GM12865 (cell line): ENCODE results near the gene ZMYND15.
A peak's percentile ranks its signal among the peaks of the same experiment; 100 is the strongest.
"Not testable (repeated sequence)": the region's sequence is repeated elsewhere in the genome, so short reads cannot be mapped to it uniquely, and the experiment has no call there.

Experiments used
- DNase-seq: peaks from one replicate; pipeline ENCODE4 v3.0.0; 2010; ENCODE audit warnings: low read depth
- H3K4me3 ChIP-seq: 2 replicates; pipeline ENCODE4 v1.5.1; 2011; ENCODE audit warnings: mild to moderate bottlenecking, low read depth, low read length, control low read depth
- TF ChIP-seq, protein P1 (sequence below): IDR thresholded peaks from 2 replicates; pipeline ENCODE4 v1.5.1; 2011; ENCODE audit warnings: low read length, control low read depth, low read depth, inconsistent platforms; ENCODE audit not compliant: insufficient read depth; ENCODE audit errors: missing control alignments

ZMYND15 gene

DNA sequence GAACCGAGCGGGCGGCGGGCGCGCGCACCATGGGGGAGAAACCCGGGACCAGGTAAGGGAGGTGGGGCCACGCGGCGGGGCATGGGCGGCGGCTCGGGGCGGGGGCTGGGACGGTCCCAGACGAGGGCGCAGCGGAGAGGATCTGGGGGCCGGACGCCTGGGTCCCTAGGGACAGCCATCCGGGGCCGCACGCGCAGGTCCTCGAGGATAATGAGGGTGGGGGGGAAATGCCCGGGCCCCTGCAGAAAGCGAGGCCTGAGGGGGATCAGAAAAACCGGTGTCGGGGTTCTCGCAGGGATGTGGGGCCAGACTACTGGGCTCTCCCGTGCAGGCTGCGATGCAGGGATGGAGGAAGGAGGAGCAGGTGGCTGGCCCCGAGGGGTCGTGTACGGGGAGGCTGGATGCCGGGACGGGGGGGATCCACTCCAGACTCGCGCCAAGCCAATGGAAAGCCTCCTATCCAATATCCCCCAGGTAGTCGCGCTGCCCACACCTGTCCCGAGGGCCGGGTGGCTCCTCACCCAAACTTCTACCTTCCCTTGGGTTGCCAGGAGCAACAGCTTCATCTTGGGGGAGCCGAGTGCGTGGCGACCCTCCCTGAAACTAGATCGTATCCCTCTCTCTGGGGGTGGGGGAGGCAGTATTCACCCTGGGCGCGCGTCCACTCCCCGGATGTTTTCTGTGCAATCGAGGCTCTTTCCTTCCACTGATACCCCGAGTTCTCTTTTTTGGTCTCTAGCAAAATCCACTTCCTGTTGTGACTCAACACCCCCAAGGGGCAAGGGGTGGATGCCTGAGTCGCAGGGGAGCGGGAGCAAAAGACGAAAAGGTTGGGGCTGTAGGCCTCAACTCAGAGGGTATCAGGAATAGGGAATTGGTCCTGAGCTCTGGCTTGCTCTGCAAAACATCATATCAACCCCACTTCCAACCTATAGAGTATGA lies 28.7 kb upstream of the ZMYND15 start:
- H3K4me3 ChIP-seq: peak overlapping the region; percentile 75
- peak; percentile 42 for DNase-seq
- TF ChIP-seq, protein P1, sequence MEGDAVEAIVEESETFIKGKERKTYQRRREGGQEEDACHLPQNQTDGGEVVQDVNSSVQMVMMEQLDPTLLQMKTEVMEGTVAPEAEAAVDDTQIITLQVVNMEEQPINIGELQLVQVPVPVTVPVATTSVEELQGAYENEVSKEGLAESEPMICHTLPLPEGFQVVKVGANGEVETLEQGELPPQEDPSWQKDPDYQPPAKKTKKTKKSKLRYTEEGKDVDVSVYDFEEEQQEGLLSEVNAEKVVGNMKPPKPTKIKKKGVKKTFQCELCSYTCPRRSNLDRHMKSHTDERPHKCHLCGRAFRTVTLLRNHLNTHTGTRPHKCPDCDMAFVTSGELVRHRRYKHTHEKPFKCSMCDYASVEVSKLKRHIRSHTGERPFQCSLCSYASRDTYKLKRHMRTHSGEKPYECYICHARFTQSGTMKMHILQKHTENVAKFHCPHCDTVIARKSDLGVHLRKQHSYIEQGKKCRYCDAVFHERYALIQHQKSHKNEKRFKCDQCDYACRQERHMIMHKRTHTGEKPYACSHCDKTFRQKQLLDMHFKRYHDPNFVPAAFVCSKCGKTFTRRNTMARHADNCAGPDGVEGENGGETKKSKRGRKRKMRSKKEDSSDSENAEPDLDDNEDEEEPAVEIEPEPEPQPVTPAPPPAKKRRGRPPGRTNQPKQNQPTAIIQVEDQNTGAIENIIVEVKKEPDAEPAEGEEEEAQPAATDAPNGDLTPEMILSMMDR: no peak

DNA sequence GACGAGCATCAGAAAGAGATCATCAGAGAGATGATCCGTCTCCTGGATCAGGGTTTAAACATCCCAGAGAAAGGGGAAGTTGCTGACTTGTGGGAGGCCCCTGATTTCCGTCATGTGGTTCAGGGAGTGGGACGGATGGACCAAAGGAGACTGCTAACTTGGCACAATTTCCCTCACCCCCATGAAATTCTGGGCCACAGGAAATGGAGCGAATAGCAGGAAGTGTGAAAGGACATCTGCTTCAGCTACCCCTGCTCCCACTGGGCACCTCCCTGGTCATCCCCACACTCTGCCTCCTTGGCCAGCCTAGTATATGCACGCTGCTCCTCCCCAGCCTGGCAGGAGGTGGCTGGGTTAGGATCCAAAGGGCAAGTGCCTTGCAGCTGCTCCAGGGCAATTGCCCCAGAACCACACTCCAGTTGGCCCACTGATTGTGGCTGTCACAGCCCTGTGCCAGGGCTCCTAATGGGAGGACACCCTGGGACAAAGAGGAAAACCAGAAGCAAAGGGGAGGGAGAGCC lies 27.9 kb upstream of the ZMYND15 start:
- TF ChIP-seq, protein P1: no peak
- H3K4me3 ChIP-seq: peak overlapping the region; percentile 75
- no peak for DNase-seq

DNA sequence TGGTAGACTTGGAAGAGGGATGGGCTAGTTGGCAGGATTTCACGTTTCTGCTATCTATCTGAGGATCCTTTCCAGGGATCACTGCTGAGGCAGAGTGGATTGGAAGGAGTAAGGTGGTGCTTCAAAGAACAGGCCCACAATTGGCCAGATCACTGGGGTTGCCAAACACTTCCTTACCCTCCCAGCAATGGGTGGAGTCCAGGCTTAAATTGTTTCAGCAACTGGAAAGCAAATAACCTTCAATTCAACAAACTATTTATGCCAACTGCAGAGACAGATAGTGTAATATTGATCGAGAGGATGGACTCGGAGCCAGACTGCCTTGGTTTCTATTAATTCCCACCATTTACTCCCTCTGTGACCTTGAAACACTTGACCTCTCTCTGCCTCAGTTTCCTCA lies 27.1 kb upstream of the ZMYND15 start:
- TF ChIP-seq, protein P1: no peak
- DNase-seq: no peak
- H3K4me3 ChIP-seq: no peak overlapping the region

DNA sequence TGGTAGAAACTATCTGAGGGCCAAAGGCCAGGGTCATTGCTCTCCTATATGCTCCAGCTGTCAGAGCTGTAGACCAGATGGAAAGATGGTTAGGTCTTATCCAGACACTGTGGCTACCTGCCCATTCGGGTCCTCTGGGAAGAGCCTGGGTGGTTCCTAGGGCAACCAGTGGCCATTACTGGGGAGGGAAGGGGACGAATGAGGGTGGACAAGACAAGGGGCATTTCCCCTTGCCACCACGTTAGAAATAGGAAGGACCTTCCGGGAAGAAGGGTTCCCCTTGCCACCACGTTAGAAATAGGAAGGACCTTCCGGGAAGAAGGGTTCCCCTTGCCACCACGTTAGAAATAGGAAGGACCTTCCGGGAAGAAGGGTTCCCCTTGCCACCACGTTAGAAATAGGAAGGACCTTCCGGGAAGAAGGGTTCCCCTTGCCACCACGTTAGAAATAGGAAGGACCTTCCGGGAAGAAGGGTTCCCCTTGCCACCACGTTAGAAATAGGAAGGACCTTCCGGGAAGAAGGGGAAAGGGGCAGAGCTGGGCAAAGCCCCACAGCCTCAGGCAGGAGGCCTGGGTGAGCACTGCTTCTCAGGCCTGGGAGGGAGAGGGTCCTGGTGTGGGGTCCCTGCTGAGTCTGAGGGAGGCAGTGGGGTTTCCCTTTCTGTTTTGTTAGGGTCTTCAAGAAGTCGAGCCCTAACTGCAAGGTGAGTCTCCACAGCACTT lies 25.1 kb upstream of the ZMYND15 start:
- DNase-seq: not testable (repeated sequence)

DNA sequence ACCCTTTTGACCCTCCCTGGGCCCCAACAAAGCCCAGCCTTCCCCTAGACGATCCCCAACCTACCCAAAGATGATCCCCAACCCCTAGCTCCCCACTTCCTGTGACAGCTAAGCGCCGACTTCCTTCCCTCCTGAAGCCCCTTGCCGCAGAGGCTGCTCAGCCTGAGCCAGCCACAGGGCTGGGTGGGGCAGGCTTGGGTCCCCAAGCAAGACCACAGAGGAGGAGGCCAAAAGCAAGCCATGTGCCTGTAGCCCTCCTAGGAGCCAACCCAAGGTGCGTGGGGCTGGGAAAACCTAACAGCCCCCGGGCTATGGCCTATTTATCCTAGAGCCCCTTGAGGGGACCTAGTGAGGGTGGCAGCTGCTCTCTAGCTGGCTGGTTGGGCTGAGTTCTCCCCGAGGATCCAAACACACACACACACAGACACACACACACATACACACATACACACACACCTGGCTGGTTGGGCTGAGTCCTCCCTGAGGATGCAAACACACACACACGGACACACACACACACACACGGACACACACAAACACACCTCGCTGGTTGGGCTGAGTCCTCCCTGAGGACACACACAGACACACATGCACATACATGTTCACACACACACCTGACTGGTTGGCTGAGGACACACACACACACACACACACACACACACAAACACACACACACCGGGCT lies 24.4 kb upstream of the ZMYND15 start:
- DNase-seq: no peak
- TF ChIP-seq, protein P1: no peak
- no peak overlapping the region for H3K4me3 ChIP-seq

More for the DNA sequence above, 25.1 kb upstream of the ZMYND15 start:
- not testable (repeated sequence) for H3K4me3 ChIP-seq

DNA sequence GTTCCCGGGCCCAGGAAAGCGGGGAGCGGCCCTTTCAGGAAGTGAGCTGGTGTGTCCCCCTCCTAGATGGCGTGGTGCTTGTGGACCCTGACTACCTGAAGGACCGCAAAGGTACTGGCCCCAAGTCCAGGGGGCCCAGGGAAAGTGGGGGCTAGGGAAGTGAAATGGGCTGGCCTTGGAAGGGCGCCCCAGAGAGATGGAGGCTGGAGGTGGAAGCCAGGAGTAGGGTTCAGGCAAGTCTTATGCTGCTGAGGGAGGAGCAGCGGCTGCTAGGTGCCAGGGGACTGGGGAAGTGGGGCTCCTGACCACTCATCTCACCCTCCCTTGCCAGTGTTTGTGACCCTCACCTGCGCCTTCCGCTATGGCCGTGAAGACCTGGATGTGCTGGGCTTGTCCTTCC lies 23.6 kb upstream of the ZMYND15 start:
- TF ChIP-seq, protein P1: no peak
- DNase-seq: no peak
- no peak overlapping the region for H3K4me3 ChIP-seq

DNA sequence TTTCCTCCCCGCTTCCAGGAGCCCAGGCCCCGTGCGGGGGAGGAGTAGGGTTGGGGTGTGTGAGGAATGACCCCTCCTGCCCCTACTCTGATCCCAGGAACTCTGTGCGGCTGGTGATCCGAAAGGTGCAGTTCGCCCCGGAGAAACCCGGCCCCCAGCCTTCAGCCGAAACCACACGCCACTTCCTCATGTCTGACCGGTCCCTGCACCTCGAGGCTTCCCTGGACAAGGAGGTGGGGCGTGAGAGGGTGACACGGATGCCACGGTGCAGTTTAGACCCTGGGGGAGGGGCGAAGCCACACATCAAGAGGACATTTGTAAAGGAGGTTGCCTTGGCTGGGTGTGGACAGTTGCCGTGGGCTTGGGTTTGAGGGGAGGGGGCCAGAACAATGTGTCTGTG lies 21.8 kb upstream of the ZMYND15 start:
- TF ChIP-seq, protein P1: no peak
- H3K4me3 ChIP-seq: no peak overlapping the region
- no peak for DNase-seq
